GM12878 (cell line): ENCODE results near the gene IQCK.

ENCODE experiments used
- CEBPB ChIP-seq, 2 experiments: fragments of 150-350 bp in 1 of 2; IDR thresholded peaks; 2 replicates each; pipeline ENCODE4 v1.6.1; 2012 to 2014; ENCODE audit warnings: low read depth in 2 of 2, low read length in 2 of 2, borderline replicate concordance in 1 of 2, inconsistent platforms in 1 of 2
- CHD1 ChIP-seq: IDR thresholded peaks from 2 replicates; pipeline ENCODE4 v1.6.1; 2012; ENCODE audit warnings: low read depth, low read length, improper control_type of control experiment
- CREM ChIP-seq: IDR thresholded peaks from 2 replicates; pipeline ENCODE4 v1.6.1; 2014; ENCODE audit warnings: antibody characterized with exemption, low read depth
- EZH2 ChIP-seq: IDR thresholded peaks from 2 replicates; pipeline ENCODE4 v1.6.1; 2012; ENCODE audit warnings: low read depth, mild to moderate bottlenecking, control low read depth, inconsistent platforms, low read length, borderline replicate concordance; ENCODE audit not compliant: control insufficient read depth
- NFYA ChIP-seq: IDR thresholded peaks from 2 replicates; pipeline ENCODE4 v1.6.1; 2011; ENCODE audit warnings: low read depth, mild to moderate bottlenecking, low read length, improper control_type of control experiment, borderline replicate concordance
- POLR2AphosphoS2 ChIP-seq: IDR thresholded peaks from 2 replicates; pipeline ENCODE4 v1.6.1; 2011; ENCODE audit warnings: low read depth, mild to moderate bottlenecking, low read length, improper control_type of control experiment, moderate library complexity
- POLR2AphosphoS5 ChIP-seq: IDR thresholded peaks from 2 replicates; pipeline ENCODE4 v1.6.1; 2011; ENCODE audit warnings: mild to moderate bottlenecking, low read length, inconsistent platforms
- SIN3A ChIP-seq: IDR thresholded peaks from 2 replicates; pipeline ENCODE4 v1.6.1; 2012; ENCODE audit warnings: low read depth, low read length, improper control_type of control experiment
- ZZZ3 ChIP-seq: IDR thresholded peaks from 2 replicates; pipeline ENCODE4 v1.6.1; 2011; ENCODE audit warnings: low read depth; ENCODE audit not compliant: control insufficient read depth, insufficient read length
- TF ChIP-seq, protein P1 (sequence below), 3 experiments: IDR thresholded peaks in 2 of 3; conservative IDR thresholded peaks in 1 of 3; 2 replicates each; pipeline ENCODE4 v1.5.1; 2011; ENCODE audit warnings: low read depth in 3 of 3, low read length in 3 of 3, mild to moderate bottlenecking in 3 of 3, control low read depth in 2 of 3, moderate library complexity in 2 of 3, inconsistent platforms in 1 of 3, mixed read lengths in 1 of 3; ENCODE audit not compliant: control insufficient read depth in 2 of 3, insufficient read depth in 1 of 3; ENCODE audit errors: extremely low read depth in 1 of 3
- TF ChIP-seq, protein P2 (sequence below): IDR thresholded peaks from 2 replicates; pipeline ENCODE4 v1.6.1; 2012; ENCODE audit warnings: low read depth, low read length, improper control_type of control experiment
- TF ChIP-seq, protein P3 (sequence below): fragments of 450-650 bp; IDR thresholded peaks from 2 replicates; pipeline ENCODE4 v1.6.1; 2016; ENCODE audit warnings: mild to moderate bottlenecking

DNA sequence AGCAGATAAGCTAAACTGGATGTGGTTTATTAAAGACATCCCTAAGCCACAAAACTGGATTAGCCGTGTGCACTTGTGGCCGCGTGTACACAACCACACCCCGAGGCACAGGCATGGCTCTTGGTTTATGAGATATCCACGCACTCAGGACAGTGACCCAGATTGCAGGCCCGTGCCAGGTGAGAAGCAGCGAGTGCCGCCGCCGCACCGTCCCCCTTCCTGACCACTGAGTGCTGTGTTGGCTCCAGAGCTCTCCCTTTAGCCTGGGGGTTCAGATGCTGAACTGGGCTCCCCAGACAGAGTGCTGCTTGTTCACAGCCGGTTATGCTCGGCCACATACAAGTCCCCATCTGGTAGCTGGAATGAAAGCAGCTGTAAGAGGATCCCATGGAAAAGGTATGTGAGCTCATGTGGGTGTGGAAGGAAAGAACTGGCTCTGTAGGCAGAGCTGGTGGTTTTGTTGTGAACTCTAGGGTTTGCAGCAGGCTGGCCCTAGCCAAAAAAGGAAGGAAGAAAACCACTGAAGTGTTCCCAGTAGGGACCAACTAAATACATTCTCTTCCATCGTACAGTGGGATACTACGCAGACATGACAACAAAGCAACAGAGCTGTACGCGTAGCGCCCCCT is 29.6 kb upstream of the IQCK start:
- TF ChIP-seq, protein P1, sequence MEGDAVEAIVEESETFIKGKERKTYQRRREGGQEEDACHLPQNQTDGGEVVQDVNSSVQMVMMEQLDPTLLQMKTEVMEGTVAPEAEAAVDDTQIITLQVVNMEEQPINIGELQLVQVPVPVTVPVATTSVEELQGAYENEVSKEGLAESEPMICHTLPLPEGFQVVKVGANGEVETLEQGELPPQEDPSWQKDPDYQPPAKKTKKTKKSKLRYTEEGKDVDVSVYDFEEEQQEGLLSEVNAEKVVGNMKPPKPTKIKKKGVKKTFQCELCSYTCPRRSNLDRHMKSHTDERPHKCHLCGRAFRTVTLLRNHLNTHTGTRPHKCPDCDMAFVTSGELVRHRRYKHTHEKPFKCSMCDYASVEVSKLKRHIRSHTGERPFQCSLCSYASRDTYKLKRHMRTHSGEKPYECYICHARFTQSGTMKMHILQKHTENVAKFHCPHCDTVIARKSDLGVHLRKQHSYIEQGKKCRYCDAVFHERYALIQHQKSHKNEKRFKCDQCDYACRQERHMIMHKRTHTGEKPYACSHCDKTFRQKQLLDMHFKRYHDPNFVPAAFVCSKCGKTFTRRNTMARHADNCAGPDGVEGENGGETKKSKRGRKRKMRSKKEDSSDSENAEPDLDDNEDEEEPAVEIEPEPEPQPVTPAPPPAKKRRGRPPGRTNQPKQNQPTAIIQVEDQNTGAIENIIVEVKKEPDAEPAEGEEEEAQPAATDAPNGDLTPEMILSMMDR (IDR thresholded peaks at IDR 0.05 in 2 of 3, conservative IDR thresholded peaks at IDR 0.05 in 1 of 3; ENCODE audit: control insufficient read depth in 2 of 3, extremely low read depth in 1 of 3, insufficient read depth in 1 of 3, low read depth in 3 of 3, low read length in 3 of 3), result no peak
- TF ChIP-seq ZZZ3 (no peak), POLR2AphosphoS5 (no peak), NFYA (no peak), EZH2 (no peak), CREM (no peak), CHD1 (no peak), POLR2AphosphoS2 (no peak), CEBPB (IDR thresholded peaks at IDR 0.05; ENCODE audit: borderline replicate concordance in 1 of 2, low read depth in 2 of 2, low read length in 2 of 2) (no peak), SIN3A (no peak)
- TF ChIP-seq, protein P2, sequence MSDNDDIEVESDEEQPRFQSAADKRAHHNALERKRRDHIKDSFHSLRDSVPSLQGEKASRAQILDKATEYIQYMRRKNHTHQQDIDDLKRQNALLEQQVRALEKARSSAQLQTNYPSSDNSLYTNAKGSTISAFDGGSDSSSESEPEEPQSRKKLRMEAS, result no peak
- TF ChIP-seq, protein P3, sequence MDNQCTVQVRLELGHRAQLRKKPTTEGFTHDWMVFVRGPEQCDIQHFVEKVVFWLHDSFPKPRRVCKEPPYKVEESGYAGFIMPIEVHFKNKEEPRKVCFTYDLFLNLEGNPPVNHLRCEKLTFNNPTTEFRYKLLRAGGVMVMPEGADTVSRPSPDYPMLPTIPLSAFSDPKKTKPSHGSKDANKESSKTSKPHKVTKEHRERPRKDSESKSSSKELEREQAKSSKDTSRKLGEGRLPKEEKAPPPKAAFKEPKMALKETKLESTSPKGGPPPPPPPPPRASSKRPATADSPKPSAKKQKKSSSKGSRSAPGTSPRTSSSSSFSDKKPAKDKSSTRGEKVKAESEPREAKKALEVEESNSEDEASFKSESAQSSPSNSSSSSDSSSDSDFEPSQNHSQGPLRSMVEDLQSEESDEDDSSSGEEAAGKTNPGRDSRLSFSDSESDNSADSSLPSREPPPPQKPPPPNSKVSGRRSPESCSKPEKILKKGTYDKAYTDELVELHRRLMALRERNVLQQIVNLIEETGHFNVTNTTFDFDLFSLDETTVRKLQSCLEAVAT, result no peak
